Keratinocyte (primary cell): Measurements from ENCODE around the gene RAB11FIP3.

Source experiments
- CTCF ChIP-seq, 3 experiments: IDR thresholded peaks in 1 of 3; conservative IDR thresholded peaks in 1 of 3; optimal IDR thresholded peaks in 1 of 3; 2 replicates in 2 of 3; 3 replicates in 1 of 3; pipeline versions ENCODE3 to v1.5.1; 2011; ENCODE audit warnings: low read length in 3 of 3, mild to moderate bottlenecking in 3 of 3, moderate library complexity in 2 of 3, control low read depth in 1 of 3, inconsistent platforms in 1 of 3; ENCODE audit not compliant: insufficient read depth in 2 of 3; ENCODE audit errors: extremely low read depth in 1 of 3
- EZH2 ChIP-seq: IDR thresholded peaks from one replicate; pipeline ENCODE4 v1.6.1; 2012; ENCODE audit warnings: inconsistent platforms, mild to moderate bottlenecking, low read length, moderate library complexity

- TF ChIP-seq EZH2 (no peak), CTCF (optimal IDR thresholded peaks at IDR 0.05 in 1 of 3, IDR thresholded peaks at IDR 0.05 in 1 of 3, conservative IDR thresholded peaks at IDR 0.05 in 1 of 3; ENCODE audit: extremely low read depth in 1 of 3, insufficient read depth in 2 of 3, low read length in 3 of 3) (no peak)
Measured at GRCh38 chr16:414395-415169, 10.9 kb upstream of the RAB11FIP3 start.
